ENCODE data around the gene TRMT2B. TPM values are rescaled to one million over a fixed set of nuclear protein-coding genes. Genes with fewer than 3 reads are reported as not detected.

TRMT2B gene
- total and polyA plus RNA-seq, 4 donors: 3.3 to 11.2 (median 7.0) TPM

DNA sequence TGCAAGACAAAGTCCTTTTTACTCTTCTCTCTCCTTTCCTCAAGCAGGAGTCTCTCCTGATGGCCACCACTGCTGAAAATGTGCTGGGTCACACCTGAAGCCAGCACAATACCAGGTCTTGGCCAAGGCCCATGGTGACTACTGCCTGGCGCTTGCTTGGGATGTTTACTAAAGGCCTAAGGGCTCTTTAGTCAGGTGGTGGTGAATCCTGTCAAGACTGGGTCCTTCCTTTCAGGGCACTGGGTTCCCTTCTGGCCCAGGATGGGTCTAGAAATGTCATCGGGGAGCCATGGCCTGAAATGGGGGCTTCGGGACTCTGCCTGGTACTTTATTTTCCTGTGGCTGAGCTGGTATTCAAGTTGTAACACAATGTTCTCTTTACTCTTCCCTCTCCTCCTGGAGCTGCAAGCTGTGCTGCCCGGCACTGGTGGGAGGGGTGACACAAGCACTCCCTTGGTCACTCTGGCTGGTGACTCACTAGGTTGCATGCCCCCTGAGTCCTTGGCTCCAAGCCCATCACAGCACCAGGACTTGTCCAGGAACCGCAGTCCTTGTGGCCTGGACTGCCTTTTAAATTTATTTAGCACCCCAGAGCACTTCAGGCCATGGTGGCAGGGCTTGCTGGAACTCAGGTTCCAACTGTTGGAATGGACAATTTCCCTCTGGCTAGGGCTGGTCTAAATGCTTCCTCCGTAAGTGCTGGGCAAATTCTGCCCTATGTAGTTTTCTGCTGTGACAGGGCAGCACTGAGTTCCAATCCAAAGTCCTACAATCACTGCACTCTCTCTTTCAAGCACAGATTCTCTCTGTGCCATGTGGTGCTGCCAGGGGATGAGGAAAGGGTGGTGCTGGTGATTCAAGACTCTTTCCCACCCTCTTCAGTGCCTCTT, 71.1 kb downstream of the TRMT2B start:
- Histone ChIP-seq H3K27ac (ENCODE audit: low read depth in 1 of 2, low read length in 2 of 2) (no peak overlapping the region), H3K36me3 (ENCODE audit: control insufficient read depth in 4 of 4, insufficient read depth in 3 of 4, low read depth in 1 of 4, low read length in 3 of 4) (no peaks in the 10 kb centered on the region), H3K9me3 (ENCODE audit: control insufficient read depth in 4 of 4, low read length in 3 of 4) (no peaks in the 10 kb centered on the region), H3K9ac (ENCODE audit: low read depth in 1 of 2, low read length in 2 of 2) (no peak overlapping the region), H3K4me1 (ENCODE audit: control insufficient read depth in 4 of 4, insufficient read depth in 4 of 4, low read length in 3 of 4) (no peaks in the 10 kb centered on the region), H3K4me3 (ENCODE audit: low read depth in 1 of 3, low read length in 3 of 3) (no peak overlapping the region), H3K27me3 (ENCODE audit: control insufficient read depth in 4 of 4, insufficient read depth in 4 of 4, low read length in 3 of 4) (no peaks in the 10 kb centered on the region)
- TF ChIP-seq, protein P1, sequence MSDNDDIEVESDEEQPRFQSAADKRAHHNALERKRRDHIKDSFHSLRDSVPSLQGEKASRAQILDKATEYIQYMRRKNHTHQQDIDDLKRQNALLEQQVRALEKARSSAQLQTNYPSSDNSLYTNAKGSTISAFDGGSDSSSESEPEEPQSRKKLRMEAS (IDR thresholded peaks at IDR 0.05): no peak
- TF ChIP-seq NR2F2 (IDR thresholded peaks at IDR 0.05): no peak
- whole genome bisulfite sequencing: 98% methylated on average over 6 of the region's 6 CpGs
- DNase-seq (ENCODE audit: low spot score): no peak

GRCh38 chrX:100979881-100980607, 71.9 kb downstream of the TRMT2B start:
- Histone ChIP-seq H3K27me3 (ENCODE audit: control insufficient read depth in 4 of 4, insufficient read depth in 4 of 4, low read length in 3 of 4) (no peaks in the 10 kb centered on the region), H3K36me3 (ENCODE audit: control insufficient read depth in 4 of 4, insufficient read depth in 3 of 4, low read depth in 1 of 4, low read length in 3 of 4) (no peaks in the 10 kb centered on the region), H3K9me3 (ENCODE audit: control insufficient read depth in 4 of 4, low read length in 3 of 4) (no peaks in the 10 kb centered on the region), H3K9ac (ENCODE audit: low read depth in 1 of 2, low read length in 2 of 2) (no peak overlapping the region), H3K4me3 (ENCODE audit: low read depth in 1 of 3, low read length in 3 of 3) (no peak overlapping the region), H3K4me1 (ENCODE audit: control insufficient read depth in 4 of 4, insufficient read depth in 4 of 4, low read length in 3 of 4) (no peaks in the 10 kb centered on the region), H3K27ac (ENCODE audit: low read depth in 1 of 2, low read length in 2 of 2) (no peak overlapping the region)
- no peak for DNase-seq (ENCODE audit: low spot score)
- TF ChIP-seq RXRA (IDR thresholded peaks at IDR 0.05): no peak
- TF ChIP-seq, protein P2, sequence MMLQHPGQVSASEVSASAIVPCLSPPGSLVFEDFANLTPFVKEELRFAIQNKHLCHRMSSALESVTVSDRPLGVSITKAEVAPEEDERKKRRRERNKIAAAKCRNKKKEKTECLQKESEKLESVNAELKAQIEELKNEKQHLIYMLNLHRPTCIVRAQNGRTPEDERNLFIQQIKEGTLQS (IDR thresholded peaks at IDR 0.05): no peak
- no peak for TF ChIP-seq JUND (IDR thresholded peaks at IDR 0.05)
- no peak for TF ChIP-seq FOXA2 (IDR thresholded peaks at IDR 0.05)
- TF ChIP-seq EGR1 (IDR thresholded peaks at IDR 0.05; ENCODE audit: low read depth in 2 of 2): no peak
- TF ChIP-seq CTCF (IDR thresholded peaks at IDR 0.05; ENCODE audit: low read depth, low read length, missing input control): no peak
- TF ChIP-seq ZBTB33 (IDR thresholded peaks at IDR 0.05): no peak
- no peak for TF ChIP-seq YY1 (IDR thresholded peaks at IDR 0.05)
- no peak for TF ChIP-seq FOXA1 (IDR thresholded peaks at IDR 0.05)
- no peak for TF ChIP-seq HNF4A (conservative IDR thresholded peaks at IDR 0.05)
- TF ChIP-seq, protein P1 (IDR thresholded peaks at IDR 0.05): no peak
- TF ChIP-seq TAF1 (conservative IDR thresholded peaks at IDR 0.05): no peak
- 88% methylated on average over 3 of the region's 3 CpGs for WGBS
